ENCODE measurements around the gene DOCK2.
"Not testable (repeated sequence)": the region's sequence is repeated elsewhere in the genome, so short reads cannot be mapped to it uniquely, and the experiment has no call there.

DOCK2 gene

DNA sequence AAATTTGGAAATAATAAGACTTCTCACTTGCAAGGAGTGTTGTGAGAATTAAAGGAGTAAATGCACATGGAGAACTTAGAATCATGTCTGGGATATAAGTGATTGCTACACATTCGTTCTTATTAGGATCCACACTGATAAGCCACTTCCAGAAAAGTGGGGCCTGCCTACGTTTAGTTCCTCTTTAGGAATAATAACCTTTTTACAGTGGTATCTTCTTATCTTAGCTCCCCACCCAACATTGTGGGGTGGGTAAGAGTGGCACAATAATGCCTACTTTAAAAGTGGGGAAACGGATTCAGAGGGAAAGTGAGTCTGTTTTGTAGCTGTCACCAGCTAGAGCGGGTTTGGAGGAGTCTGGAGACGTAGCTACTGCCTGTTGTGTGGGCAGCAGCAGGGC, 16.0 kb downstream of the DOCK2 start:
- TF ChIP-seq, protein P1, sequence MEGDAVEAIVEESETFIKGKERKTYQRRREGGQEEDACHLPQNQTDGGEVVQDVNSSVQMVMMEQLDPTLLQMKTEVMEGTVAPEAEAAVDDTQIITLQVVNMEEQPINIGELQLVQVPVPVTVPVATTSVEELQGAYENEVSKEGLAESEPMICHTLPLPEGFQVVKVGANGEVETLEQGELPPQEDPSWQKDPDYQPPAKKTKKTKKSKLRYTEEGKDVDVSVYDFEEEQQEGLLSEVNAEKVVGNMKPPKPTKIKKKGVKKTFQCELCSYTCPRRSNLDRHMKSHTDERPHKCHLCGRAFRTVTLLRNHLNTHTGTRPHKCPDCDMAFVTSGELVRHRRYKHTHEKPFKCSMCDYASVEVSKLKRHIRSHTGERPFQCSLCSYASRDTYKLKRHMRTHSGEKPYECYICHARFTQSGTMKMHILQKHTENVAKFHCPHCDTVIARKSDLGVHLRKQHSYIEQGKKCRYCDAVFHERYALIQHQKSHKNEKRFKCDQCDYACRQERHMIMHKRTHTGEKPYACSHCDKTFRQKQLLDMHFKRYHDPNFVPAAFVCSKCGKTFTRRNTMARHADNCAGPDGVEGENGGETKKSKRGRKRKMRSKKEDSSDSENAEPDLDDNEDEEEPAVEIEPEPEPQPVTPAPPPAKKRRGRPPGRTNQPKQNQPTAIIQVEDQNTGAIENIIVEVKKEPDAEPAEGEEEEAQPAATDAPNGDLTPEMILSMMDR (IDR thresholded peaks at IDR 0.05; ENCODE audit: control extremely low read depth, extremely low read depth, low read depth, missing control alignments): no peak
- ChIA-PET CTCF (interaction anchor here (0.7 to 1.6 kb wide), 3 partner anchors 12 to 18 kb away, joined by 3 to 6 read pairs (median 3); partner anchors contain the start of gene DOCK2), POLR2A (interaction anchor here (0.6 kb wide), 1 partner anchor 8 kb away, joined by 3 read pairs; no protein-coding TSS in a partner anchor)
- DNase-seq (ENCODE audit: extremely low spot score): no peak

DNA sequence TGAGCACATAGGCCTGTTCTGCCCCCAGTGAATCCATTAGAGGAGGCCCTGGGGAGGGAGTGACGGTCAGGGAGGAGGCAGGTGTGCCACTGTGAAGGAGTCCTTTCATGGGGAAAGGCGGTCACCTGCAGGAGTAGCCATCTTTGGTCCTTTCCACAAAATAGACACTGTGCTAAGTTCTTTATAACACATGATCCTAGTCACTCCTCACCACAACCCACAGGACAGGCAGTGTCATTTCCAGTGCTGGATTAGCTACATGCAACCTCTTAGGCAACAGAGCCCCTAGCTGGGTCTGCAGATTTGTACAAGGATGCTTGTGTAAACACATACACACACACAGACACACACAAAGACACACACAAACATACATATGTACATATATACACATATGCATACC, 18.3 kb downstream of the DOCK2 start:
- no peak for DNase-seq (ENCODE audit: extremely low spot score)
- TF ChIP-seq, protein P1 (IDR thresholded peaks at IDR 0.05; ENCODE audit: control extremely low read depth, extremely low read depth, low read depth, missing control alignments): no peak
- CTCF ChIA-PET: interaction anchor here (1.4 to 2.3 kb wide), 2 partner anchors 9 to 15 kb away, joined by 4 to 10 read pairs; no protein-coding TSS in a partner anchor
- POLR2A ChIA-PET: no interaction called here

DNA sequence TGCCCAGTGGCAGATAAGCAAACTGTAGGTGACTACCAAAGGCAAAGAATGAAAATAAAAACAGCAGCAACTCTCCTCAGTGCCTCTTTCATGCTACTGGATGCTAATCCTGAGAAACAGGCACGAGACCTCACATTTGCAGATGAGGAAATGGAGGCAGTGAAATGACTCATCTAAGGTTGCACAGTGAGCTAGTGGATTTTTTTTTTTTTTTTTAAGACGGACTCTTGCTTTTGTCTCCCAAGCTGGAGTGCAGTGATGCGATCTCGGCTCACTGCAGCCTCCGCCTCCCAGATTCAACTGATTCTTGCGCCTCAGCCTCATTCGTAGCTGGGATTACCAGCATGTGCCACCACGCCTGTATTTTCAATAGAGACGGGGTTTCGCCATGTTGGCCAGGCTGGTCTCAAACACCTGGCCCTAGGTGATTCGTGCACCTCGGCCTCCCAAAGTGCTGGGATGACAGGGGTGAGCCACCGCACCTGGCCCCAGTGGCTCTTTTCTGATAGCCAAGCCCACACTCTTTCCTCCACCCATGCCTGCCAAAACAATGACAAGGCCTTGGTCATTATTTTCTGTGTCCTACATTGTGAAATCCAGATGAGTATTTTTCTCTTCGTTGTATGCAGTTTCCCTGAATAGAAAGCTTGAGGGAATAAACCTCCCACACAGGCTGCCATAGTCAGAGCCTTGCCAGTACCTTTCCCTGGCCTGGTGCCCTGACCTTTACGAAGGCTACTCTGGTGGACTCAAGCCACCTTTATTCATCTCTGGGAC, 19.2 kb downstream of the DOCK2 start:
- CTCF ChIA-PET: interaction anchor here (0.6 to 2.3 kb wide), 3 partner anchors 11 to 21 kb away, joined by 3 to 10 read pairs (median 6); no protein-coding TSS in a partner anchor
- TF ChIP-seq, protein P1 (IDR thresholded peaks at IDR 0.05; ENCODE audit: control extremely low read depth, extremely low read depth, low read depth, missing control alignments): no peak

DNA sequence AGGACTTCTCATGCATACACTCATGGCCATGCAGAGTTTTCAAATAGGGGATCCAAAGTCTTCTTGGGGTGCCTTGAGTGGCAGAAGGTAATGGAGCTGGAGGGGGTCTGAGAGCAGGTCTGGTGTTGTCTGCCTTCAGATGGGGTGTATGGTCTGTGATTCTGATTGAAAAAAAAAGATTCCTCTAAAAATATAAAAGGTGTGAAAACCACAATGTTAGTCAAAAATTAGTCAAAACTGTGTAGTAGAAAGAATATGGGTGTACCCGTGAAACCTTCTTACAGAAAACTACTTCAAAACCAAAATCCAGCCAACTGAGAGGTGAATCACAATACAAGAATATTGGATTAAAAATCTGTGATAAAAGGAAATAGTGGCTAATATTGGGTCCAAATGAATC, 20.1 kb downstream of the DOCK2 start:
- peak; percentile 34 for DNase-seq (ENCODE audit: extremely low spot score)
- ChIA-PET POLR2A (interaction anchor here (1.5 kb wide), 1 partner anchor 46 kb away, joined by 3 read pairs; no protein-coding TSS in a partner anchor), CTCF (interaction anchor here (0.6 to 2.3 kb wide), 4 partner anchors 10 to 22 kb away, joined by 3 to 10 read pairs (median 4); no protein-coding TSS in a partner anchor)
- TF ChIP-seq, protein P1 (IDR thresholded peaks at IDR 0.05; ENCODE audit: control extremely low read depth, extremely low read depth, low read depth, missing control alignments): no peak

More for the DNA sequence above, 19.2 kb downstream of the DOCK2 start:
- POLR2A ChIA-PET: interaction anchor here (1.5 kb wide), 1 partner anchor 47 kb away, joined by 3 read pairs; no protein-coding TSS in a partner anchor
- DNase-seq (ENCODE audit: extremely low spot score): peak; percentile 72

DNA sequence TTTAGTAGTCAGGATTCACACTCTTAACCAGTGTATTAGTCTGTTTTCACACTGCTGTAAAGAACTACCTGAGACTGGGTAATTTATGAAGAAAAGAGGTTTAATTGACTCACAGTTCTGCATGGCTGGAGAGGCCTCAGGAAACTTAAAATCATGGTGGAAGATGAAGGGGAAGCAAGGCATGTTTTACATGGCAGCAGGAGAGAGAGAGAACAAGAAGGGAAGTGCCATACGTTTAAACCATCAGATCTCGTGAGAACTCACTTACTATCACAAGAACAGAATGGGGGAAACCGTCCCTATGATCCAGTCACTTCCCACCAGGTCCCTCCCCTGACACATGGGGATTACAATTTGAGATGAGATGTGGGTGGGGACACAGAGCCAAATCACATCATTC, 25.4 kb downstream of the DOCK2 start:
- POLR2A ChIA-PET, CTCF ChIA-PET: not testable (repeated sequence)

DNA sequence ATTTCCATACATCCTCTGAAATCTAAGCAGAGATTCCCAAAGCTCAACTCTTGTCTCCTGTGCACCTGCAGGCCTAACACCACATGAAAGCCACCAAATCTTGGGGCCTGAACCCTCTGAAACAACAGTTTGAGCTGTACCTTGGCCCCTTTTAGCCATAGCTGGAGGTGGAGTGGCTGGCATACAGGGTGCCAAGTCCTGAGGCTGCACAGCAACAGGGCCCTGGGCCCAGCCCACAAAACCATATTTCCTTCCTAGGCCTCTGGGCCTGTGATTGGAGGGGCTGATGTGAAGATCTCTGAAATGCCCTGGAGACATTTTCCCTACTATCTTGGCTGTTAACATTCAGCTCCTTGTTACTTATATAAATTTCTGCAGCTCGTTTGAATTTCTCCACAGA, 26.5 kb downstream of the DOCK2 start:
- TF ChIP-seq, protein P1 (IDR thresholded peaks at IDR 0.05; ENCODE audit: control extremely low read depth, extremely low read depth, low read depth, missing control alignments): no peak
- DNase-seq (ENCODE audit: extremely low spot score): no peak
- CTCF ChIA-PET: no interaction called here
- POLR2A ChIA-PET: no interaction called here

More for the DNA sequence above, 25.4 kb downstream of the DOCK2 start:
- DNase-seq (ENCODE audit: extremely low spot score): not testable (repeated sequence)

DNA sequence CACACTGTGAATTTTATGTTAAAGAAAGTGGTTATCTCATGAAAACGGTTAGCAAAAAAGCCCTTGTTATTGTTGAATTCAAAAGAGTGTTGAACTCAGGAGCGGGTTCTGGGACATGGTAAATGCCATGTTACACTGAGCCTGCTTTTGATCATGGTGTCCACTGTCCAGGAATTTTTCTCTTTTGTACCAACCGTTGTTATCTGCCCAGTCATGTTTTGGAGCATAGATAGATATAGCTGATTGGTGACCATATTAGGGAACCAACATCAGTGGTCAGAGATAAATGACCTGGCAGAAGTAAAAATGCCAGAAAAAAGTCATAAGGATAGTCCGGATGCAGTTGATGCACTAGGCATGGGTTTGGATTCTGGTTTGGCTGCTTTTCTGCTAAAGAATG, 29.3 kb downstream of the DOCK2 start:
- CTCF ChIA-PET: interaction anchor here (1.4 to 2.0 kb wide), 3 partner anchors 10 to 433 kb away, joined by 3 to 6 read pairs (median 6); partner anchors contain the start of gene DOCK2
- POLR2A ChIA-PET: no interaction called here

More for the DNA sequence above, 29.3 kb downstream of the DOCK2 start:
- TF ChIP-seq, protein P1 (IDR thresholded peaks at IDR 0.05; ENCODE audit: control extremely low read depth, extremely low read depth, low read depth, missing control alignments): no peak
- no peak for DNase-seq (ENCODE audit: extremely low spot score)

Data from GM10248 (cell line).